ENCODE measurements around the gene NIBAN1. TPM values are rescaled to one million over a fixed set of nuclear protein-coding genes. Genes with fewer than 3 reads are reported as not detected.
A peak's percentile ranks its signal among the peaks of the same experiment; 100 is the strongest.
"Not testable (repeated sequence)": the region's sequence is repeated elsewhere in the genome, so short reads cannot be mapped to it uniquely, and the experiment has no call there.

NIBAN1 gene
- total RNA-seq, 1 experiment from 2014 or later = 34.5 TPM

GRCh38 chr1:184972315-184973055 is 1.8 kb downstream of the NIBAN1 start:
- no peak for DNase-seq (ENCODE audit: low spot score)

- no peak for DNase-seq (ENCODE audit: low spot score)
These were observed 2.6 kb downstream of the NIBAN1 start for GRCh38 chr1:184971522-184972265.

GRCh38 chr1:184970691-184971161 is 3.6 kb downstream of the NIBAN1 start:
- DNase-seq (ENCODE audit: low spot score) = peak; percentile 35

- DNase-seq (ENCODE audit: low spot score) = no peak
These were observed 7.3 kb downstream of the NIBAN1 start for GRCh38 chr1:184966989-184967388.

GRCh38 chr1:184965944-184966860 is 8.1 kb downstream of the NIBAN1 start:
- no peak for DNase-seq (ENCODE audit: low spot score)

GRCh38 chr1:184965439-184965838 is 8.9 kb downstream of the NIBAN1 start:
- no peak for DNase-seq (ENCODE audit: low spot score)

GRCh38 chr1:184959626-184960025 is 14.7 kb downstream of the NIBAN1 start:
- DNase-seq (ENCODE audit: low spot score) = no peak

- DNase-seq (ENCODE audit: low spot score) = no peak
These were observed 15.6 kb downstream of the NIBAN1 start for GRCh38 chr1:184958554-184959353.

- DNase-seq (ENCODE audit: low spot score) = not testable (repeated sequence)
These were observed 16.4 kb downstream of the NIBAN1 start for GRCh38 chr1:184957901-184958300.

- DNase-seq (ENCODE audit: low spot score) = no peak
These were observed 17.2 kb downstream of the NIBAN1 start for GRCh38 chr1:184956999-184957700.

GRCh38 chr1:184954232-184954995 is 19.9 kb downstream of the NIBAN1 start:
- peak; percentile 19 for DNase-seq (ENCODE audit: low spot score)

- peak; percentile 79 for DNase-seq (ENCODE audit: low spot score)
These were observed 20.6 kb downstream of the NIBAN1 start for GRCh38 chr1:184953600-184954219.

- DNase-seq (ENCODE audit: low spot score) = no peak
These were observed 21.9 kb downstream of the NIBAN1 start for GRCh38 chr1:184952428-184952827.

GRCh38 chr1:184951788-184952187 is 22.5 kb downstream of the NIBAN1 start:
- no peak for DNase-seq (ENCODE audit: low spot score)

- no peak for DNase-seq (ENCODE audit: low spot score)
These were observed 23.4 kb downstream of the NIBAN1 start for GRCh38 chr1:184950906-184951305.

GRCh38 chr1:184950227-184950626 is 24.1 kb downstream of the NIBAN1 start:
- no peak for DNase-seq (ENCODE audit: low spot score)

GRCh38 chr1:184947497-184948256 is 26.6 kb downstream of the NIBAN1 start:
- DNase-seq (ENCODE audit: low spot score) = no peak

GRCh38 chr1:184945678-184946412 is 28.5 kb downstream of the NIBAN1 start:
- no peak for DNase-seq (ENCODE audit: low spot score)

Data from A172 (cell line).